ENCODE data around the gene ANKS3. TPM values are rescaled to one million over a fixed set of nuclear protein-coding genes. Genes with fewer than 3 reads are reported as not detected.

ANKS3 gene
- total RNA-seq, 4 donors from 2014 or later: 9.3 to 21.5 (median 13.2) TPM

GRCh38 chr16:4664538-4665418 lies 69.3 kb downstream of the ANKS3 start:
- no peak for TF ChIP-seq CTCF (IDR thresholded peaks at IDR 0.05; ENCODE audit: low read depth)

GRCh38 chr16:4663777-4664465 lies 70.2 kb downstream of the ANKS3 start:
- no peak for TF ChIP-seq CTCF (IDR thresholded peaks at IDR 0.05; ENCODE audit: low read depth)

- no peak for TF ChIP-seq CTCF (IDR thresholded peaks at IDR 0.05; ENCODE audit: low read depth)
Observed at GRCh38 chr16:4663465-4663776, 70.7 kb downstream of the ANKS3 start.

- TF ChIP-seq CTCF (IDR thresholded peaks at IDR 0.05; ENCODE audit: low read depth): no peak
Observed at GRCh38 chr16:4661661-4662060, 72.4 kb downstream of the ANKS3 start.

GRCh38 chr16:4660454-4661007 lies 73.5 kb downstream of the ANKS3 start:
- no peak for TF ChIP-seq CTCF (IDR thresholded peaks at IDR 0.05; ENCODE audit: low read depth)

- TF ChIP-seq CTCF (IDR thresholded peaks at IDR 0.05; ENCODE audit: low read depth): no peak
Observed at GRCh38 chr16:4659363-4660353, 74.4 kb downstream of the ANKS3 start.
